Natural killer cell (primary cell): Measurements from ENCODE around the gene LYVE1. TPM values are rescaled to one million over a fixed set of nuclear protein-coding genes. Genes with fewer than 3 reads are reported as not detected.

Experiments used
- ATAC-seq, 3 donors: fragments of 150-1000 bp in 2 of 3; fragments of 200-7000 bp in 1 of 3; cut with Tn5 transposase; 1 replicate in 1 of 3; 2 replicates in 2 of 3; pipeline ENCODE4 v1.10.0; 2021; ENCODE audit warnings: mild to moderate bottlenecking in 2 of 3, moderate library complexity in 2 of 3
- DNase-seq, 2 donors: peaks; one replicate each; pipeline versions ENCODE4 v3.0.0 to v3.0.0-alpha.2; 2013 to 2021; ENCODE audit warnings: mixed read lengths in 1 of 2
- H3K27ac ChIP-seq: one replicate; pipeline ENCODE4 v1.5.1; 2013; ENCODE audit warnings: mild to moderate bottlenecking, low read length
- H3K27me3 ChIP-seq: one replicate; pipeline ENCODE4 v1.6.1; 2013; ENCODE audit warnings: low read length; ENCODE audit not compliant: control insufficient read depth, insufficient read depth
- H3K36me3 ChIP-seq: one replicate; pipeline ENCODE4 v1.6.1; 2013; ENCODE audit warnings: low read length; ENCODE audit not compliant: control insufficient read depth, insufficient read depth
- H3K4me1 ChIP-seq: one replicate; pipeline ENCODE4 v1.6.1; 2013; ENCODE audit warnings: low read length; ENCODE audit not compliant: control insufficient read depth, insufficient read depth
- H3K4me3 ChIP-seq: one replicate; pipeline ENCODE4 v1.5.1; 2013; ENCODE audit warnings: low read length
- H3K9me3 ChIP-seq: one replicate; pipeline ENCODE4 v1.6.1; 2013; ENCODE audit warnings: low read length; ENCODE audit not compliant: control insufficient read depth, insufficient read depth
- H3K27ac Mint-ChIP-seq, 2 donors: one replicate each; pipeline ENCODE4 v1.8.0; 2022; ENCODE audit warnings: mild to moderate bottlenecking in 2 of 2, mixed read lengths in 2 of 2, moderate library complexity in 1 of 2
- H3K27me3 Mint-ChIP-seq, 2 donors: one replicate each; pipeline ENCODE4 v1.8.0; 2022; ENCODE audit warnings: low read depth in 2 of 2, mixed read lengths in 2 of 2
- H3K36me3 Mint-ChIP-seq: one replicate; pipeline ENCODE4 v1.8.0; 2022; ENCODE audit warnings: mixed read lengths
- H3K4me1 Mint-ChIP-seq, 2 donors: one replicate each; pipeline ENCODE4 v1.8.0; 2022; ENCODE audit warnings: mixed read lengths in 2 of 2
- H3K4me3 Mint-ChIP-seq: one replicate; pipeline ENCODE4 v1.8.0; 2022; ENCODE audit warnings: mild to moderate bottlenecking, moderate library complexity, mixed read lengths
- H3K9me3 Mint-ChIP-seq, 2 donors: one replicate each; pipeline ENCODE4 v1.8.0; 2022; ENCODE audit warnings: mixed read lengths in 2 of 2
- WGBS: methylation state at CpG from one replicate; pipeline ENCODE4 v1.1.7; 2013; ENCODE audit warnings: missing lambda C conversion rate; ENCODE audit not compliant: insufficient coverage; 5-methylcytosine and 5-hydroxymethylcytosine counted together
- intact Hi-C: fragments of 100-400 bp; cut with micrococcal nuclease; formaldehyde crosslinking; loops from one replicate; pipeline ENCODE4 v1.14.2; 2022
- total RNA-seq, 4 donors: library from RNA; stranded (reverse); fragments of 120-200 nt in 1 of 4; gene quantifications; one replicate each; pipeline versions ENCODE4 v1.2.3 to v1.2.4, GENCODE V29; 2013 to 2022
- TF ChIP-seq, protein P1 (sequence below): fragments of 200-600 bp; IDR thresholded peaks from one replicate; pipeline ENCODE4 v1.8.0; 2022; ENCODE audit warnings: antibody characterized with exemption

LYVE1 gene
- total RNA-seq, 3 donors from 2014 or later (not counting 1 experiment from before 2014, with no cell fraction given), result not detected

- DNase-seq (no peak), ATAC-seq (no peak)
- Histone ChIP-seq H3K4me3 (no peak overlapping the region), H3K27ac (no peak overlapping the region), H3K9me3 (no peaks in the 10 kb centered on the region), H3K36me3 (peaks cover 59% of the 10 kb centered on the region), H3K4me1 (no peaks in the 10 kb centered on the region), H3K27me3 (no peaks in the 10 kb centered on the region)
- TF ChIP-seq, protein P1, sequence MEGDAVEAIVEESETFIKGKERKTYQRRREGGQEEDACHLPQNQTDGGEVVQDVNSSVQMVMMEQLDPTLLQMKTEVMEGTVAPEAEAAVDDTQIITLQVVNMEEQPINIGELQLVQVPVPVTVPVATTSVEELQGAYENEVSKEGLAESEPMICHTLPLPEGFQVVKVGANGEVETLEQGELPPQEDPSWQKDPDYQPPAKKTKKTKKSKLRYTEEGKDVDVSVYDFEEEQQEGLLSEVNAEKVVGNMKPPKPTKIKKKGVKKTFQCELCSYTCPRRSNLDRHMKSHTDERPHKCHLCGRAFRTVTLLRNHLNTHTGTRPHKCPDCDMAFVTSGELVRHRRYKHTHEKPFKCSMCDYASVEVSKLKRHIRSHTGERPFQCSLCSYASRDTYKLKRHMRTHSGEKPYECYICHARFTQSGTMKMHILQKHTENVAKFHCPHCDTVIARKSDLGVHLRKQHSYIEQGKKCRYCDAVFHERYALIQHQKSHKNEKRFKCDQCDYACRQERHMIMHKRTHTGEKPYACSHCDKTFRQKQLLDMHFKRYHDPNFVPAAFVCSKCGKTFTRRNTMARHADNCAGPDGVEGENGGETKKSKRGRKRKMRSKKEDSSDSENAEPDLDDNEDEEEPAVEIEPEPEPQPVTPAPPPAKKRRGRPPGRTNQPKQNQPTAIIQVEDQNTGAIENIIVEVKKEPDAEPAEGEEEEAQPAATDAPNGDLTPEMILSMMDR, result no peak
- no peak overlapping the region for H3K27ac Mint-ChIP-seq
- 100% methylated on average over 1 of the region's 1 CpG for WGBS
- H3K4me1 Mint-ChIP-seq, result peaks cover 0 to 5% of the 10 kb centered on the region in 2 donors
- H3K9me3 Mint-ChIP-seq, result no peaks in the 10 kb centered on the region
- intact Hi-C loops, result no loop called here
- H3K4me3 Mint-ChIP-seq, result no peak overlapping the region
- peaks cover 32% of the 10 kb centered on the region for H3K36me3 Mint-ChIP-seq
- H3K27me3 Mint-ChIP-seq, result no peaks in the 10 kb centered on the region
Observed at GRCh38 chr11:10522276-10522675, 46.2 kb downstream of the LYVE1 start.

DNA sequence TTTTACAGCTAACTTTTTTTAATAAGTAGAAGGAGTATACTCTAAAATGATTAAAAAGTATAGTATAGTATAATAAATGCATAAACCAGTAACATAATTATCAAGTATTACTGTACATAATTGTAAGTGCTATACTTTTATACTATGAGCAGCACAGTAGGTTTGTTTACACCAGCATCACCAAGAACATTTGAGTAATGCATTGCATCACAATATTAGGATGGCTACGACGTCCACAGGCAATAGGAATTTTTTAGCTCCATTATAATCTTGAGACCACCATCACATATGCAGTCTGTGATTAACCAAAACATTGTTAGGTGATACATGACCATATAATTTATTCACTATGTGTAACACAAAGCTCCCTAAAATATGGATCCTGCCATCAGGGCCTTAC lies 47.9 kb downstream of the LYVE1 start:
- Histone ChIP-seq H3K9me3 (no peaks in the 10 kb centered on the region), H3K27me3 (no peaks in the 10 kb centered on the region), H3K4me1 (no peaks in the 10 kb centered on the region), H3K36me3 (peaks cover 49% of the 10 kb centered on the region), H3K4me3 (no peak overlapping the region), H3K27ac (no peak overlapping the region)
- Mint-ChIP-seq H3K36me3 (peaks cover 26% of the 10 kb centered on the region), H3K9me3 (no peaks in the 10 kb centered on the region), H3K27me3 (no peaks in the 10 kb centered on the region), H3K4me1 (no peaks in the 10 kb centered on the region), H3K27ac (no peak overlapping the region), H3K4me3 (no peak overlapping the region)
- WGBS, result 100% methylated on average over 2 of the region's 2 CpGs
- no peak for DNase-seq
- no peak for ATAC-seq
- TF ChIP-seq, protein P1, result no peak
- intact Hi-C loops, result no loop called here

GRCh38 chr11:10519630-10520029 lies 48.8 kb downstream of the LYVE1 start:
- Mint-ChIP-seq H3K27ac (no peak overlapping the region), H3K4me3 (no peak overlapping the region), H3K36me3 (peaks cover 26% of the 10 kb centered on the region), H3K27me3 (no peaks in the 10 kb centered on the region), H3K9me3 (no peaks in the 10 kb centered on the region), H3K4me1 (no peaks in the 10 kb centered on the region)
- 96% methylated on average over 2 of the region's 2 CpGs for WGBS
- H3K27me3 ChIP-seq, result no peaks in the 10 kb centered on the region
- ATAC-seq (no peak), DNase-seq (no peak)
- no peaks in the 10 kb centered on the region for H3K4me1 ChIP-seq
- peaks cover 52% of the 10 kb centered on the region for H3K36me3 ChIP-seq
- H3K4me3 ChIP-seq, result no peak overlapping the region
- H3K27ac ChIP-seq, result no peak overlapping the region
- no peaks in the 10 kb centered on the region for H3K9me3 ChIP-seq
- TF ChIP-seq, protein P1, result no peak
- intact Hi-C loops, result no loop called here

DNA sequence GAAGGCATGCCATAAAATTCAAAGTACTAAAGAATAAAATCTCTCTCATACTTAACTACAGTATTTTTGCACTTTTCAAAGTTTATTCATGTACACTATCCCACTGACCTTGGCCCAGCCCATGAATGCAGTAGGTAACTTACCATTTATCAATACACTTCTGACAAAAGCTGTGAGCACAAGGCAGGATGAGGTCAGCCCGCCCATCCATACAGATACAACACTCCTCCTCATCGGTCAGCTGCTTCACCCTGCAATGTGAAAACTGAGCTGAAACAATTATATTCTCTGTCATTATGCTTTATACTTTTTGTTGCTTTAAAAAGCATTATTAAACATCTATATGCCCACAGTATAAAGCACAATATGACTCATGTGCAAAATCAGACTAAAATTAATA lies 49.6 kb downstream of the LYVE1 start:
- H3K27me3 ChIP-seq, result no peaks in the 10 kb centered on the region
- H3K4me1 ChIP-seq, result no peaks in the 10 kb centered on the region
- ATAC-seq (no peak), DNase-seq (no peak)
- H3K4me3 ChIP-seq, result no peak overlapping the region
- Mint-ChIP-seq H3K27ac (no peak overlapping the region), H3K4me1 (no peaks in the 10 kb centered on the region), H3K9me3 (no peaks in the 10 kb centered on the region), H3K36me3 (peaks cover 26% of the 10 kb centered on the region), H3K27me3 (no peaks in the 10 kb centered on the region), H3K4me3 (no peak overlapping the region)
- 89% methylated on average over 2 of the region's 2 CpGs for WGBS
- peaks cover 51% of the 10 kb centered on the region for H3K36me3 ChIP-seq
- H3K27ac ChIP-seq, result no peak overlapping the region
- no peaks in the 10 kb centered on the region for H3K9me3 ChIP-seq
- TF ChIP-seq, protein P1, result no peak
- intact Hi-C loops, result no loop called here
